HG02885 (cell line): ENCODE measurements around the gene FAM234A.

Source experiments
- ATAC-seq: cut with Tn5 transposase; IDR thresholded peaks from one replicate; pipeline ENCODE4 v1.9.1; 2021; ENCODE audit warnings: mild to moderate bottlenecking; ENCODE audit not compliant: unreplicated experiment, poor library complexity

The FAM234A gene

GRCh38 chr16:296276-296675 lies 61.7 kb downstream of the FAM234A start:
- no peak for ATAC-seq

GRCh38 chr16:296806-297510 lies 62.3 kb downstream of the FAM234A start:
- ATAC-seq: no peak

- no peak for ATAC-seq
These were observed 63.2 kb downstream of the FAM234A start for GRCh38 chr16:297832-298231.

GRCh38 chr16:301235-301634 lies 66.6 kb downstream of the FAM234A start:
- no peak for ATAC-seq

- ATAC-seq: no peak
These were observed 67.3 kb downstream of the FAM234A start for GRCh38 chr16:301950-302349.

- ATAC-seq: no peak
These were observed 69.3 kb downstream of the FAM234A start for GRCh38 chr16:303760-304505.

GRCh38 chr16:305916-306626 lies 71.5 kb downstream of the FAM234A start:
- ATAC-seq: no peak

GRCh38 chr16:306911-307370 lies 72.3 kb downstream of the FAM234A start:
- ATAC-seq: no peak

GRCh38 chr16:307691-308312 lies 73.2 kb downstream of the FAM234A start:
- ATAC-seq: no peak

GRCh38 chr16:309476-309875 lies 74.9 kb downstream of the FAM234A start:
- no peak for ATAC-seq

GRCh38 chr16:311725-312124 lies 77.1 kb downstream of the FAM234A start:
- no peak for ATAC-seq

- no peak for ATAC-seq
These were observed 79.7 kb downstream of the FAM234A start for GRCh38 chr16:314351-314750.

GRCh38 chr16:314795-315299 lies 80.2 kb downstream of the FAM234A start:
- no peak for ATAC-seq
